ENCODE measurements around the gene HLCS. TPM values are rescaled to one million over a fixed set of nuclear protein-coding genes. Genes with fewer than 3 reads are reported as not detected.
A peak's percentile ranks its signal among the peaks of the same experiment; 100 is the strongest.

HLCS gene
- total RNA-seq, 3 donors from 2014 or later (not counting 1 experiment from before 2014, with no cell fraction given), result 28.4 to 36.0 (median 33.0) TPM

- no peaks in the 10 kb centered on the region for H3K36me3 Mint-ChIP-seq
- no peak overlapping the region for H3K27ac Mint-ChIP-seq
- H3K4me3 ChIP-seq (ENCODE audit: low read length), result no peak overlapping the region
- no peak overlapping the region for H3K27ac ChIP-seq (ENCODE audit: low read length)
- intact Hi-C loops (cut with micrococcal nuclease), result no loop called here
- whole genome bisulfite sequencing (ENCODE audit: insufficient coverage), result 86% methylated on average over 3 of the region's 4 CpGs
- DNase-seq (no peak), ATAC-seq (no peak)
- H3K27me3 Mint-ChIP-seq (ENCODE audit: low read depth in 2 of 2), result no peaks in the 10 kb centered on the region
- H3K4me1 Mint-ChIP-seq, result peaks cover 9 to 13% of the 10 kb centered on the region in 2 donors
- H3K27me3 ChIP-seq (ENCODE audit: control insufficient read depth, insufficient read depth, low read length), result no peaks in the 10 kb centered on the region
- H3K4me1 ChIP-seq (ENCODE audit: control insufficient read depth, insufficient read depth, low read length), result peaks cover 12% of the 10 kb centered on the region
- H3K9me3 ChIP-seq (ENCODE audit: control insufficient read depth, insufficient read depth, low read length), result no peaks in the 10 kb centered on the region
- no peak overlapping the region for H3K4me3 Mint-ChIP-seq
- no peaks in the 10 kb centered on the region for H3K36me3 ChIP-seq (ENCODE audit: control insufficient read depth, insufficient read depth, low read length)
- no peaks in the 10 kb centered on the region for H3K9me3 Mint-ChIP-seq
- no peak for TF ChIP-seq CTCF (IDR thresholded peaks at IDR 0.05)
Measured at GRCh38 chr21:36968414-36968813, 1.9 kb upstream of the HLCS start.

DNA sequence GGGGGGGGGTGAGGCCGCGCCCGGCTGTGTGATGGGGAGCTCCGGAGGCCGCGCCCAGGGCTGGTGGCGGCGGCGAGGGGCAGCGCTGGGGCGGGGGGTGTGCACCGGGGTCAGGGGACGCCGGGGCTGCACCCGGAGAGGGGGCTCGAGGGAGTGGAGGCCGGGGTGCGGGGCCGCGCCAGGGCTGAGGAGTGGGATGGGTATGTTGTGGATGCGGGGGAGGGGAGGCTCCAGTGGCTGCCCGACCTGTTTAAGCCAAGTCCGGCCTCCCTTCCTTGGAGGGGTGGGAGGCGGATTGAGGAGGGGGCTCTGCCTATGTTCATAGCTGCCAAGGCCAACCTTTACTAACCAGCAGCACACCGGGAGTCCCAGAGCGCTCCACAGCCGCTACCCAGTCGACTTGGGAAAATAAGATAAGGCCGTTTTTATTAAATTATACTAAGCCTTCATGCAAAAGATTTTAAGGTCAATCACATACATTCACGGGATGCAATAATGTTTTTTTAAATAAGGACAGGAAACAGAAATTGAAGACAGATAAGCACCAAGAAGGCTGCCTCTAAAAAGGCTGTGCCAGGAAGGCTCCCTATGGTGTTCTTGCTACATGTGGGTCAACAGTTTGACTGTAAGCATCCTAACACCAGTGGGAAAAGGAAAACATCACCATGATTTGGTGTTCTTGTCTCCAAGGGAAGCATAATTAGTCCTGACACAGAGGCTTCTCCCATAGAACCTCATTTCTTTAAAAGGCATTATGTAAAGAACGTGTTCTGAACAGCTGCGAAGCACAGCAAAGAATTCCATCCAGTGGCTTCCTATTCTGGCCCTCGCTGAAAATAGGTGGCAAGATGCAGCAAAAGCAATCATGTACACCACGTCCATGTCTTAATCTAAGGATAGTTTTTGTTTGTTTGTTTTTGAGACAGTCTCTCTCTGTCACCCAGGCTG is 626 bp upstream of the HLCS start:
- Mint-ChIP-seq H3K9me3 (no peaks in the 10 kb centered on the region), H3K27me3 (ENCODE audit: low read depth in 2 of 2) (no peaks in the 10 kb centered on the region), H3K36me3 (no peaks in the 10 kb centered on the region), H3K27ac (peak overlapping the region; percentile 81 to 89), H3K4me3 (peak overlapping the region; percentile 85), H3K4me1 (peaks cover 9 to 13% of the 10 kb centered on the region in 2 donors)
- 16% methylated on average over 29 of the region's 34 CpGs for WGBS (ENCODE audit: insufficient coverage)
- no peaks in the 10 kb centered on the region for H3K27me3 ChIP-seq (ENCODE audit: control insufficient read depth, insufficient read depth, low read length)
- H3K4me1 ChIP-seq (ENCODE audit: control insufficient read depth, insufficient read depth, low read length), result peaks cover 12% of the 10 kb centered on the region
- DNase-seq (peak in 1 of 2 donors; percentile 27), ATAC-seq (no peak)
- intact Hi-C loops (cut with micrococcal nuclease), result loop anchor here (2.0 kb wide), 1 partner anchor 22 kb away; no protein-coding TSS in a partner anchor
- no peak for TF ChIP-seq CTCF (IDR thresholded peaks at IDR 0.05)
- no peaks in the 10 kb centered on the region for H3K36me3 ChIP-seq (ENCODE audit: control insufficient read depth, insufficient read depth, low read length)
- peak overlapping the region; percentile 50 for H3K4me3 ChIP-seq (ENCODE audit: low read length)
- no peaks in the 10 kb centered on the region for H3K9me3 ChIP-seq (ENCODE audit: control insufficient read depth, insufficient read depth, low read length)
- H3K27ac ChIP-seq (ENCODE audit: low read length), result peak overlapping the region; percentile 81

- Histone ChIP-seq H3K36me3 (ENCODE audit: control insufficient read depth, insufficient read depth, low read length) (peaks cover 8% of the 10 kb centered on the region), H3K27me3 (ENCODE audit: control insufficient read depth, insufficient read depth, low read length) (no peaks in the 10 kb centered on the region), H3K9me3 (ENCODE audit: control insufficient read depth, insufficient read depth, low read length) (no peaks in the 10 kb centered on the region), H3K4me3 (ENCODE audit: low read length) (peak overlapping the region; percentile 58), H3K4me1 (ENCODE audit: control insufficient read depth, insufficient read depth, low read length) (peaks cover 12% of the 10 kb centered on the region), H3K27ac (ENCODE audit: low read length) (peak overlapping the region; percentile 75)
- no peaks in the 10 kb centered on the region for H3K27me3 Mint-ChIP-seq (ENCODE audit: low read depth in 2 of 2)
- no peak for TF ChIP-seq CTCF (IDR thresholded peaks at IDR 0.05)
- H3K36me3 Mint-ChIP-seq, result no peaks in the 10 kb centered on the region
- no peak for DNase-seq
- WGBS (ENCODE audit: insufficient coverage), result 54% methylated on average over 10 of the region's 10 CpGs
- no peak for ATAC-seq
- peak overlapping the region; percentile 93 for H3K4me3 Mint-ChIP-seq
- H3K9me3 Mint-ChIP-seq, result no peaks in the 10 kb centered on the region
- H3K27ac Mint-ChIP-seq, result peak overlapping the region; percentile 87 to 89
- peaks cover 9 to 13% of the 10 kb centered on the region in 2 donors for H3K4me1 Mint-ChIP-seq
- intact Hi-C loops (cut with micrococcal nuclease), result loop anchor here (2.0 kb wide), 1 partner anchor 23 kb away; no protein-coding TSS in a partner anchor
Measured at GRCh38 chr21:36965720-36966065, 776 bp downstream of the HLCS start.
